ENCODE measurements around the gene EPHA4. TPM values are rescaled to one million over a fixed set of nuclear protein-coding genes. Genes with fewer than 3 reads are reported as not detected.

The EPHA4 gene
- total and polyA plus RNA-seq, 2 donors (not counting 1 experiment from before 2014, with no cell fraction given), result 10.7 to 54.9 TPM

GRCh38 chr2:221539246-221539645, 32.9 kb downstream of the EPHA4 start:
- Histone ChIP-seq H3K36me3 (replicated peaks in 1 of 2; ENCODE audit: control extremely low read depth in 1 of 2, control insufficient read depth in 1 of 2, extremely low read depth in 1 of 2, insufficient read depth in 2 of 2, low read length in 1 of 2) (no peaks in the 10 kb centered on the region), H3K9ac (ENCODE audit: low read length) (no peak overlapping the region), H4K20me1 (ENCODE audit: control insufficient read depth, insufficient read depth, low read length, poor library complexity, severe bottlenecking) (no peaks in the 10 kb centered on the region), H2AFZ (ENCODE audit: insufficient read depth, low read depth, low read length, poor library complexity, severe bottlenecking) (no peak overlapping the region), H3K4me1 (ENCODE audit: control insufficient read depth in 2 of 2, insufficient read depth in 2 of 2, low read length in 2 of 2) (peaks cover 0 to 3% of the 10 kb centered on the region in 2 donors), H3K27ac (ENCODE audit: low read length in 2 of 2) (no peak overlapping the region), H3K4me2 (replicated peaks; ENCODE audit: low read depth, low read length, poor library complexity, severe bottlenecking) (no peak overlapping the region), H3K27me3 (replicated peaks in 1 of 4; ENCODE audit: control extremely low read depth in 1 of 4, control insufficient read depth in 3 of 4, insufficient read depth in 4 of 4, low read length in 3 of 4) (no peaks in the 10 kb centered on the region), H3K79me2 (ENCODE audit: control insufficient read depth, insufficient read depth, low read length) (peaks cover 11% of the 10 kb centered on the region), H3K4me3 (ENCODE audit: control extremely low read depth in 1 of 5, extremely low read depth in 1 of 5, insufficient read depth in 1 of 5, low read depth in 2 of 5, low read length in 4 of 5) (no peak overlapping the region), H3K9me3 (ENCODE audit: control extremely low read depth in 1 of 3, control insufficient read depth in 2 of 3, insufficient read depth in 1 of 3, low read length in 2 of 3) (no peaks in the 10 kb centered on the region)
- H3K9me3 Mint-ChIP-seq (ENCODE audit: insufficient read depth), result no peaks in the 10 kb centered on the region
- ChIA-PET POLR2A (no interaction called here), CTCF (interaction anchor here (0.6 kb wide), 1 partner anchor 94 kb away, joined by 4 read pairs; no protein-coding TSS in a partner anchor)
- ATAC-seq (ENCODE audit: low read depth) (no peak), DNase-seq (no peak)
- TF ChIP-seq, protein P1, sequence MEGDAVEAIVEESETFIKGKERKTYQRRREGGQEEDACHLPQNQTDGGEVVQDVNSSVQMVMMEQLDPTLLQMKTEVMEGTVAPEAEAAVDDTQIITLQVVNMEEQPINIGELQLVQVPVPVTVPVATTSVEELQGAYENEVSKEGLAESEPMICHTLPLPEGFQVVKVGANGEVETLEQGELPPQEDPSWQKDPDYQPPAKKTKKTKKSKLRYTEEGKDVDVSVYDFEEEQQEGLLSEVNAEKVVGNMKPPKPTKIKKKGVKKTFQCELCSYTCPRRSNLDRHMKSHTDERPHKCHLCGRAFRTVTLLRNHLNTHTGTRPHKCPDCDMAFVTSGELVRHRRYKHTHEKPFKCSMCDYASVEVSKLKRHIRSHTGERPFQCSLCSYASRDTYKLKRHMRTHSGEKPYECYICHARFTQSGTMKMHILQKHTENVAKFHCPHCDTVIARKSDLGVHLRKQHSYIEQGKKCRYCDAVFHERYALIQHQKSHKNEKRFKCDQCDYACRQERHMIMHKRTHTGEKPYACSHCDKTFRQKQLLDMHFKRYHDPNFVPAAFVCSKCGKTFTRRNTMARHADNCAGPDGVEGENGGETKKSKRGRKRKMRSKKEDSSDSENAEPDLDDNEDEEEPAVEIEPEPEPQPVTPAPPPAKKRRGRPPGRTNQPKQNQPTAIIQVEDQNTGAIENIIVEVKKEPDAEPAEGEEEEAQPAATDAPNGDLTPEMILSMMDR (IDR thresholded peaks at IDR 0.05), result no peak
- TF ChIP-seq EZH2 (IDR thresholded peaks at IDR 0.05; ENCODE audit: borderline replicate concordance, insufficient read depth, low read depth, low read length, poor library complexity, severe bottlenecking), result no peak
- H3K27ac Mint-ChIP-seq, result no peak overlapping the region
- H3K4me3 Mint-ChIP-seq, result no peak overlapping the region
- WGBS (ENCODE audit: insufficient coverage), result 94% methylated on average over 3 of the region's 4 CpGs
- peaks cover 9% of the 10 kb centered on the region for H3K4me1 Mint-ChIP-seq
- intact Hi-C loops (cut with micrococcal nuclease), result no loop called here
- H3K27me3 Mint-ChIP-seq, result no peaks in the 10 kb centered on the region

GRCh38 chr2:221535824-221536223, 36.3 kb downstream of the EPHA4 start:
- 80% methylated on average over 1 of the region's 2 CpGs for WGBS (ENCODE audit: insufficient coverage)
- Histone ChIP-seq H3K4me2 (replicated peaks; ENCODE audit: low read depth, low read length, poor library complexity, severe bottlenecking) (no peak overlapping the region), H3K36me3 (replicated peaks in 1 of 2; ENCODE audit: control extremely low read depth in 1 of 2, control insufficient read depth in 1 of 2, extremely low read depth in 1 of 2, insufficient read depth in 2 of 2, low read length in 1 of 2) (no peaks in the 10 kb centered on the region), H3K4me3 (ENCODE audit: control extremely low read depth in 1 of 5, extremely low read depth in 1 of 5, insufficient read depth in 1 of 5, low read depth in 2 of 5, low read length in 4 of 5) (no peak overlapping the region), H3K4me1 (ENCODE audit: control insufficient read depth in 2 of 2, insufficient read depth in 2 of 2, low read length in 2 of 2) (no peaks in the 10 kb centered on the region), H2AFZ (ENCODE audit: insufficient read depth, low read depth, low read length, poor library complexity, severe bottlenecking) (no peak overlapping the region), H3K79me2 (ENCODE audit: control insufficient read depth, insufficient read depth, low read length) (no peaks in the 10 kb centered on the region), H3K9me3 (ENCODE audit: control extremely low read depth in 1 of 3, control insufficient read depth in 2 of 3, insufficient read depth in 1 of 3, low read length in 2 of 3) (no peaks in the 10 kb centered on the region), H3K27ac (ENCODE audit: low read length in 2 of 2) (no peak overlapping the region), H3K27me3 (replicated peaks in 1 of 4; ENCODE audit: control extremely low read depth in 1 of 4, control insufficient read depth in 3 of 4, insufficient read depth in 4 of 4, low read length in 3 of 4) (no peaks in the 10 kb centered on the region), H4K20me1 (ENCODE audit: control insufficient read depth, insufficient read depth, low read length, poor library complexity, severe bottlenecking) (no peaks in the 10 kb centered on the region), H3K9ac (ENCODE audit: low read length) (no peak overlapping the region)
- H3K4me1 Mint-ChIP-seq, result peaks cover 6% of the 10 kb centered on the region
- POLR2A ChIA-PET, result no interaction called here
- H3K9me3 Mint-ChIP-seq (ENCODE audit: insufficient read depth), result no peaks in the 10 kb centered on the region
- DNase-seq (no peak), ATAC-seq (ENCODE audit: low read depth) (no peak)
- H3K27ac Mint-ChIP-seq, result no peak overlapping the region
- H3K4me3 Mint-ChIP-seq, result no peak overlapping the region
- TF ChIP-seq, protein P1 (IDR thresholded peaks at IDR 0.05), result no peak
- no peak for TF ChIP-seq EZH2 (IDR thresholded peaks at IDR 0.05; ENCODE audit: borderline replicate concordance, insufficient read depth, low read depth, low read length, poor library complexity, severe bottlenecking)
- intact Hi-C loops (cut with micrococcal nuclease), result no loop called here
- CTCF ChIA-PET, result interaction anchor here (1.8 kb wide), 1 partner anchor 13 kb away, joined by 4 read pairs; no protein-coding TSS in a partner anchor
- no peaks in the 10 kb centered on the region for H3K27me3 Mint-ChIP-seq
